GM12872 (cell line): ENCODE data around the gene AFTPH.

Experiments used
- CTCF ChIP-seq: IDR thresholded peaks from 3 replicates; pipeline ENCODE4 v1.5.1; 2011; ENCODE audit warnings: low read depth, mild to moderate bottlenecking, low read length, moderate library complexity; ENCODE audit not compliant: insufficient read depth

The AFTPH gene

GRCh38 chr2:64523666-64524603, at the start of gene AFTPH:
TSS of gene AFTPH (plus strand) at chr2:64524328. CDS start at chr2:64551475, 27,147 bp downstream.
- TF ChIP-seq CTCF, result no peak

GRCh38 chr2:64474636-64475035, 49.5 kb upstream of the AFTPH start:
- TF ChIP-seq CTCF, result no peak

GRCh38 chr2:64477037-64477436, 47.1 kb upstream of the AFTPH start:
- no peak for TF ChIP-seq CTCF

- no peak for TF ChIP-seq CTCF
Measured at GRCh38 chr2:64477979-64478378, 46.1 kb upstream of the AFTPH start.

GRCh38 chr2:64478502-64479230, 45.5 kb upstream of the AFTPH start:
- no peak for TF ChIP-seq CTCF

GRCh38 chr2:64479259-64480117, 44.6 kb upstream of the AFTPH start:
- no peak for TF ChIP-seq CTCF
